Neuronal stem cell (in vitro differentiated cells): ENCODE results near the gene RARB.

ENCODE experiments used
- DNase-seq: peaks from one replicate; pipeline ENCODE4 v3.0.0-alpha.2; 2013; ENCODE audit warnings: low spot score
- H2AFZ ChIP-seq: one replicate; pipeline ENCODE4 v1.6.1; 2013; ENCODE audit warnings: mild to moderate bottlenecking, low read length, inconsistent platforms
- H2AK5ac ChIP-seq: 2 replicates; pipeline ENCODE4 v1.6.1; 2013; ENCODE audit warnings: low read depth, mild to moderate bottlenecking, inconsistent platforms, low read length, moderate library complexity, mixed read lengths
- H2BK120ac ChIP-seq: 2 replicates; pipeline ENCODE4 v1.6.1; 2013; ENCODE audit warnings: low read depth, mild to moderate bottlenecking, inconsistent platforms, low read length, moderate library complexity, mixed read lengths
- H2BK12ac ChIP-seq: one replicate; pipeline ENCODE4 v1.6.1; 2013; ENCODE audit warnings: low read length, inconsistent platforms
- H2BK15ac ChIP-seq: 2 replicates; pipeline ENCODE4 v1.6.1; 2013; ENCODE audit warnings: mild to moderate bottlenecking, low read length, inconsistent platforms, mixed read lengths
- H2BK5ac ChIP-seq: one replicate; pipeline ENCODE4 v1.6.1; 2013; ENCODE audit warnings: inconsistent platforms, mild to moderate bottlenecking, low read length, moderate library complexity
- H3K14ac ChIP-seq: one replicate; pipeline ENCODE4 v1.6.1; 2013; ENCODE audit warnings: low read length, inconsistent platforms
- H3K18ac ChIP-seq: 2 replicates; pipeline ENCODE4 v1.6.1; 2013; ENCODE audit warnings: low read length, inconsistent platforms
- H3K23ac ChIP-seq: 2 replicates; pipeline ENCODE4 v1.6.1; 2013; ENCODE audit warnings: low read depth, mild to moderate bottlenecking, mixed read lengths, low read length, inconsistent platforms; ENCODE audit not compliant: poor library complexity
- H3K27ac ChIP-seq: replicated peaks from 3 replicates; pipeline ENCODE4 v1.5.1; 2013; ENCODE audit warnings: low read length, inconsistent platforms
- H3K27me3 ChIP-seq, 3 experiments: 2 replicates each; pipeline ENCODE4 v1.6.1; 2013; ENCODE audit warnings: low read length in 3 of 3, mild to moderate bottlenecking in 2 of 3, inconsistent platforms in 1 of 3, low read depth in 1 of 3, mixed read lengths in 1 of 3, moderate library complexity in 1 of 3; ENCODE audit not compliant: control insufficient read depth in 3 of 3, insufficient read depth in 3 of 3
- H3K36me3 ChIP-seq, 2 donors: replicated peaks in 1 of 2; 2 replicates each; pipeline ENCODE4 v1.6.1; 2013; ENCODE audit warnings: low read length in 2 of 2; ENCODE audit not compliant: control insufficient read depth in 2 of 2, insufficient read depth in 2 of 2
- H3K4ac ChIP-seq: 2 replicates; pipeline ENCODE4 v1.6.1; 2013; ENCODE audit warnings: inconsistent platforms, mild to moderate bottlenecking, low read length, moderate library complexity
- H3K4me1 ChIP-seq, 2 donors: 1 replicate in 1 of 2; 2 replicates in 1 of 2; pipeline ENCODE4 v1.6.1; 2013; ENCODE audit warnings: low read length in 2 of 2, low read depth in 1 of 2; ENCODE audit not compliant: control insufficient read depth in 2 of 2, insufficient read depth in 1 of 2
- H3K4me2 ChIP-seq: one replicate; pipeline ENCODE4 v1.6.1; 2013; ENCODE audit warnings: mild to moderate bottlenecking, low read length, inconsistent platforms; ENCODE audit not compliant: insufficient read depth, poor library complexity, severe bottlenecking
- H3K4me3 ChIP-seq, 2 donors: 2 replicates each; pipeline ENCODE4 v1.5.1; 2013; ENCODE audit warnings: low read length in 2 of 2, mild to moderate bottlenecking in 2 of 2, inconsistent platforms in 1 of 2, moderate library complexity in 1 of 2
- H3K79me1 ChIP-seq: one replicate; pipeline ENCODE4 v1.6.1; 2013; ENCODE audit warnings: low read depth, mild to moderate bottlenecking, inconsistent platforms, low read length, moderate library complexity
- H3K9ac ChIP-seq: one replicate; pipeline ENCODE4 v1.6.1; 2013; ENCODE audit warnings: mild to moderate bottlenecking, low read depth, low read length, inconsistent platforms; ENCODE audit not compliant: poor library complexity
- H3K9me3 ChIP-seq, 2 donors: replicated peaks in 1 of 2; 2 replicates each; pipeline versions ENCODE3 to v1.6.1; 2013; ENCODE audit warnings: low read length in 2 of 2, mild to moderate bottlenecking in 2 of 2, inconsistent platforms in 1 of 2, low read depth in 1 of 2, mixed read lengths in 1 of 2, moderate library complexity in 1 of 2; ENCODE audit not compliant: control insufficient read depth in 2 of 2, insufficient read depth in 1 of 2
- H4K8ac ChIP-seq: one replicate; pipeline ENCODE4 v1.6.1; 2013; ENCODE audit warnings: low read depth, mild to moderate bottlenecking, inconsistent platforms, low read length, moderate library complexity
- H4K91ac ChIP-seq: one replicate; pipeline ENCODE4 v1.6.1; 2013; ENCODE audit warnings: low read length, low read depth, mild to moderate bottlenecking, inconsistent platforms; ENCODE audit not compliant: poor library complexity
- WGBS, 2 donors: extraction: QIAGEN DNeasy Blood & Tissue Kit; methylation state at CpG; one replicate each; pipeline ENCODE4 v1.1.7; 2013; ENCODE audit warnings: missing lambda C conversion rate in 2 of 2, mixed read lengths in 1 of 2; ENCODE audit not compliant: insufficient read length in 2 of 2, insufficient replicate concordance in 1 of 2; ENCODE audit errors: extremely low coverage in 2 of 2; 5-methylcytosine and 5-hydroxymethylcytosine counted together

Gene RARB

GRCh38 chr3:25620493-25620892 is 192.4 kb downstream of the RARB start:
- Histone ChIP-seq H3K4me1 (no peaks in the 10 kb centered on the region), H3K4me3 (no peak overlapping the region), H3K9ac (no peak overlapping the region), H3K79me1 (no peaks in the 10 kb centered on the region), H2BK15ac (no peak overlapping the region), H2AFZ (no peak overlapping the region), H4K8ac (no peak overlapping the region), H4K91ac (no peak overlapping the region), H3K36me3 (peaks cover 8 to 99% of the 10 kb centered on the region in 2 donors), H3K14ac (no peak overlapping the region), H2BK120ac (no peak overlapping the region), H3K4ac (no peak overlapping the region), H2BK12ac (no peak overlapping the region), H3K23ac (no peak overlapping the region), H3K4me2 (no peak overlapping the region), H3K9me3 (no peaks in the 10 kb centered on the region), H3K27me3 (no peaks in the 10 kb centered on the region), H3K27ac (no peak overlapping the region), H2AK5ac (no peak overlapping the region), H2BK5ac (no peak overlapping the region), H3K18ac (no peak overlapping the region)
- no CpG with 5 or more reads among the region's 5 CpGs for WGBS, 2 donors
- no peak for DNase-seq

GRCh38 chr3:25621087-25621486 is 193.0 kb downstream of the RARB start:
- Histone ChIP-seq H3K4me2 (no peak overlapping the region), H2BK120ac (no peak overlapping the region), H2BK15ac (no peak overlapping the region), H3K27ac (no peak overlapping the region), H4K8ac (no peak overlapping the region), H2BK12ac (no peak overlapping the region), H2AK5ac (no peak overlapping the region), H3K4me3 (no peak overlapping the region), H4K91ac (no peak overlapping the region), H3K9me3 (no peaks in the 10 kb centered on the region), H3K18ac (no peak overlapping the region), H3K79me1 (no peaks in the 10 kb centered on the region), H2BK5ac (no peak overlapping the region), H2AFZ (no peak overlapping the region), H3K9ac (no peak overlapping the region), H3K4me1 (no peaks in the 10 kb centered on the region), H3K14ac (no peak overlapping the region), H3K27me3 (no peaks in the 10 kb centered on the region), H3K23ac (no peak overlapping the region), H3K4ac (no peak overlapping the region), H3K36me3 (peaks cover 8 to 99% of the 10 kb centered on the region in 2 donors)
- DNase-seq: no peak
- WGBS, 2 donors: no CpG with 5 or more reads among the region's 2 CpGs

GRCh38 chr3:25631989-25632388 is 203.9 kb downstream of the RARB start:
- no peak overlapping the region for H3K14ac ChIP-seq
- no peak overlapping the region for H2BK5ac ChIP-seq
- H2BK15ac ChIP-seq: no peak overlapping the region
- H3K4me2 ChIP-seq: no peak overlapping the region
- H3K36me3 ChIP-seq: peaks cover 10 to 100% of the 10 kb centered on the region in 2 donors
- H4K8ac ChIP-seq: no peak overlapping the region
- no peak overlapping the region for H3K27ac ChIP-seq
- no peak overlapping the region for H3K9ac ChIP-seq
- H3K4me3 ChIP-seq: no peak overlapping the region
- no peak overlapping the region for H2AK5ac ChIP-seq
- WGBS, 2 donors: no CpG with 5 or more reads among the region's 1 CpG
- H2BK12ac ChIP-seq: no peak overlapping the region
- no peak overlapping the region for H2BK120ac ChIP-seq
- H3K79me1 ChIP-seq: no peaks in the 10 kb centered on the region
- no peak overlapping the region for H3K4ac ChIP-seq
- no peaks in the 10 kb centered on the region for H3K9me3 ChIP-seq
- H3K23ac ChIP-seq: no peak overlapping the region
- H3K18ac ChIP-seq: no peak overlapping the region
- H4K91ac ChIP-seq: no peak overlapping the region
- DNase-seq: no peak
- no peaks in the 10 kb centered on the region for H3K27me3 ChIP-seq
- H2AFZ ChIP-seq: no peak overlapping the region
- H3K4me1 ChIP-seq: no peaks in the 10 kb centered on the region

- Histone ChIP-seq H3K4ac (no peak overlapping the region), H2BK15ac (no peak overlapping the region), H2AFZ (no peak overlapping the region), H3K14ac (no peak overlapping the region), H3K4me1 (no peaks in the 10 kb centered on the region), H4K91ac (no peak overlapping the region), H2BK5ac (no peak overlapping the region), H3K27me3 (no peaks in the 10 kb centered on the region), H3K27ac (no peak overlapping the region), H3K9ac (no peak overlapping the region), H3K23ac (no peak overlapping the region), H3K4me2 (no peak overlapping the region), H2AK5ac (no peak overlapping the region), H2BK120ac (no peak overlapping the region), H3K18ac (no peak overlapping the region), H2BK12ac (no peak overlapping the region), H3K36me3 (peaks cover 6 to 100% of the 10 kb centered on the region in 2 donors), H3K9me3 (no peaks in the 10 kb centered on the region), H3K4me3 (no peak overlapping the region), H3K79me1 (no peaks in the 10 kb centered on the region), H4K8ac (no peak overlapping the region)
- no peak for DNase-seq
- 100% methylated on average over 1 of the region's 3 CpGs; no CpG with 5 or more reads in 1 of the 2 donors for WGBS, 2 donors
Observed at GRCh38 chr3:25633919-25634318, 205.9 kb downstream of the RARB start.
